ENCODE results near the gene TULP1. TPM values are rescaled to one million over a fixed set of nuclear protein-coding genes. Genes with fewer than 3 reads are reported as not detected.

Gene TULP1
- total RNA-seq, 1 experiment from 2014 or later, result not detected

GRCh38 chr6:35483062-35483461 is 29.6 kb downstream of the TULP1 start:
- H3K4me1 ChIP-seq (ENCODE audit: control insufficient read depth in 1 of 2, insufficient read depth in 2 of 2, low read length in 2 of 2), result peaks cover 33 to 52% of the 10 kb centered on the region in 2 experiments
- peaks cover 22% of the 10 kb centered on the region for H3K79me2 ChIP-seq (ENCODE audit: insufficient read depth, low read length)
- no peak overlapping the region for H3K4me2 ChIP-seq (ENCODE audit: low read length)
- ATAC-seq (no peak), DNase-seq (ENCODE audit: low read depth, low spot score) (no peak)
- H3K9me3 ChIP-seq (ENCODE audit: control insufficient read depth in 1 of 2, insufficient read depth in 1 of 2, low read depth in 1 of 2, low read length in 2 of 2), result no peaks in the 10 kb centered on the region
- no peak overlapping the region for H3K4me3 ChIP-seq (replicated peaks in 1 of 2; ENCODE audit: low read depth in 1 of 2, low read length in 2 of 2)
- TF ChIP-seq JUND (IDR thresholded peaks at IDR 0.05) (no peak), CBX3 (IDR thresholded peaks at IDR 0.05; ENCODE audit: low read depth) (no peak), FOSL1 (IDR thresholded peaks at IDR 0.05; ENCODE audit: low read depth) (no peak), POLR2A (IDR thresholded peaks at IDR 0.05; ENCODE audit: borderline replicate concordance, extremely low read depth, insufficient read depth, insufficient read length) (no peak), SP1 (IDR thresholded peaks at IDR 0.05; ENCODE audit: low read depth) (no peak), POLR2AphosphoS5 (IDR thresholded peaks at IDR 0.05; ENCODE audit: low read depth, low read length) (no peak), SIN3A (IDR thresholded peaks at IDR 0.05; ENCODE audit: low read depth) (no peak), ELF1 (IDR thresholded peaks at IDR 0.05; ENCODE audit: borderline replicate concordance, low read depth) (no peak), RAD21 (IDR thresholded peaks at IDR 0.05; ENCODE audit: low read depth) (no peak), TCF7L2 (IDR thresholded peaks at IDR 0.05; ENCODE audit: borderline replicate concordance, extremely low read depth, insufficient read depth, insufficient read length) (no peak), CTCF (IDR thresholded peaks at IDR 0.05 in 2 of 3, conservative IDR thresholded peaks at IDR 0.05 in 1 of 3; ENCODE audit: borderline replicate concordance in 1 of 3, insufficient read depth in 1 of 3, low read depth in 2 of 3, low read length in 2 of 3) (no peak), EZH2phosphoT487 (IDR thresholded peaks at IDR 0.05; ENCODE audit: borderline replicate concordance) (no peak), YY1 (IDR thresholded peaks at IDR 0.05; ENCODE audit: extremely low read depth, insufficient replicate concordance, low read depth, low read length) (no peak), EZH2 (IDR thresholded peaks at IDR 0.05) (no peak), ATF3 (IDR thresholded peaks at IDR 0.05) (no peak)
- TF ChIP-seq, protein P1, sequence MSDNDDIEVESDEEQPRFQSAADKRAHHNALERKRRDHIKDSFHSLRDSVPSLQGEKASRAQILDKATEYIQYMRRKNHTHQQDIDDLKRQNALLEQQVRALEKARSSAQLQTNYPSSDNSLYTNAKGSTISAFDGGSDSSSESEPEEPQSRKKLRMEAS (IDR thresholded peaks at IDR 0.05), result no peak
- TF ChIP-seq, protein P2, sequence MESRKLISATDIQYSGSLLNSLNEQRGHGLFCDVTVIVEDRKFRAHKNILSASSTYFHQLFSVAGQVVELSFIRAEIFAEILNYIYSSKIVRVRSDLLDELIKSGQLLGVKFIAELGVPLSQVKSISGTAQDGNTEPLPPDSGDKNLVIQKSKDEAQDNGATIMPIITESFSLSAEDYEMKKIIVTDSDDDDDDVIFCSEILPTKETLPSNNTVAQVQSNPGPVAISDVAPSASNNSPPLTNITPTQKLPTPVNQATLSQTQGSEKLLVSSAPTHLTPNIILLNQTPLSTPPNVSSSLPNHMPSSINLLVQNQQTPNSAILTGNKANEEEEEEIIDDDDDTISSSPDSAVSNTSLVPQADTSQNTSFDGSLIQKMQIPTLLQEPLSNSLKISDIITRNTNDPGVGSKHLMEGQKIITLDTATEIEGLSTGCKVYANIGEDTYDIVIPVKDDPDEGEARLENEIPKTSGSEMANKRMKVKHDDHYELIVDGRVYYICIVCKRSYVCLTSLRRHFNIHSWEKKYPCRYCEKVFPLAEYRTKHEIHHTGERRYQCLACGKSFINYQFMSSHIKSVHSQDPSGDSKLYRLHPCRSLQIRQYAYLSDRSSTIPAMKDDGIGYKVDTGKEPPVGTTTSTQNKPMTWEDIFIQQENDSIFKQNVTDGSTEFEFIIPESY (IDR thresholded peaks at IDR 0.05; ENCODE audit: extremely low read depth, insufficient replicate concordance, low read length), result no peak
- TF ChIP-seq, protein P3, sequence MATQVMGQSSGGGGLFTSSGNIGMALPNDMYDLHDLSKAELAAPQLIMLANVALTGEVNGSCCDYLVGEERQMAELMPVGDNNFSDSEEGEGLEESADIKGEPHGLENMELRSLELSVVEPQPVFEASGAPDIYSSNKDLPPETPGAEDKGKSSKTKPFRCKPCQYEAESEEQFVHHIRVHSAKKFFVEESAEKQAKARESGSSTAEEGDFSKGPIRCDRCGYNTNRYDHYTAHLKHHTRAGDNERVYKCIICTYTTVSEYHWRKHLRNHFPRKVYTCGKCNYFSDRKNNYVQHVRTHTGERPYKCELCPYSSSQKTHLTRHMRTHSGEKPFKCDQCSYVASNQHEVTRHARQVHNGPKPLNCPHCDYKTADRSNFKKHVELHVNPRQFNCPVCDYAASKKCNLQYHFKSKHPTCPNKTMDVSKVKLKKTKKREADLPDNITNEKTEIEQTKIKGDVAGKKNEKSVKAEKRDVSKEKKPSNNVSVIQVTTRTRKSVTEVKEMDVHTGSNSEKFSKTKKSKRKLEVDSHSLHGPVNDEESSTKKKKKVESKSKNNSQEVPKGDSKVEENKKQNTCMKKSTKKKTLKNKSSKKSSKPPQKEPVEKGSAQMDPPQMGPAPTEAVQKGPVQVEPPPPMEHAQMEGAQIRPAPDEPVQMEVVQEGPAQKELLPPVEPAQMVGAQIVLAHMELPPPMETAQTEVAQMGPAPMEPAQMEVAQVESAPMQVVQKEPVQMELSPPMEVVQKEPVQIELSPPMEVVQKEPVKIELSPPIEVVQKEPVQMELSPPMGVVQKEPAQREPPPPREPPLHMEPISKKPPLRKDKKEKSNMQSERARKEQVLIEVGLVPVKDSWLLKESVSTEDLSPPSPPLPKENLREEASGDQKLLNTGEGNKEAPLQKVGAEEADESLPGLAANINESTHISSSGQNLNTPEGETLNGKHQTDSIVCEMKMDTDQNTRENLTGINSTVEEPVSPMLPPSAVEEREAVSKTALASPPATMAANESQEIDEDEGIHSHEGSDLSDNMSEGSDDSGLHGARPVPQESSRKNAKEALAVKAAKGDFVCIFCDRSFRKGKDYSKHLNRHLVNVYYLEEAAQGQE (IDR thresholded peaks at IDR 0.05; ENCODE audit: low read depth), result no peak
- RAD21 ChIA-PET (ENCODE audit: low non-redundant PET in 1 of 2, low total read pairs in 2 of 2, uncharacterized antibody in 2 of 2, unreplicated experiment in 2 of 2), result no interaction called here
- POLR2A ChIA-PET, result interaction anchor here (8.1 kb wide), 1 partner anchor 11 kb away, joined by 48 read pairs; no protein-coding TSS in a partner anchor
- no peak overlapping the region for H3K27ac ChIP-seq (ENCODE audit: low read depth, low read length)
- no peak overlapping the region for H3K9ac ChIP-seq (ENCODE audit: low read length)
- intact Hi-C loops (cut with micrococcal nuclease), result no loop called here
- H2AFZ ChIP-seq (ENCODE audit: low read depth, low read length, poor library complexity, severe bottlenecking), result no peak overlapping the region
- no TSS peak for BruUV-seq (replicated peaks)
- CTCF ChIA-PET, result no interaction called here
- no peaks in the 10 kb centered on the region for H3K9me2 ChIP-seq (ENCODE audit: insufficient read depth)
- peaks cover 0 to 2% of the 10 kb centered on the region in 2 experiments; a peak in 1 of 4 replicates for H3K36me3 ChIP-seq (ENCODE audit: control insufficient read depth in 1 of 2, insufficient read depth in 2 of 2, low read length in 2 of 2)
- no peaks in the 10 kb centered on the region for H3K27me3 ChIP-seq (ENCODE audit: insufficient read depth, low read length)
- H4K20me1 ChIP-seq (ENCODE audit: insufficient read depth), result no peaks in the 10 kb centered on the region

Measured in HCT116 (cell line).